Uterus (tissue), 4 donors: ENCODE measurements around the gene DBR1. TPM values are rescaled to one million over a fixed set of nuclear protein-coding genes. Genes with fewer than 3 reads are reported as not detected.

Experiments used
- DNase-seq, 2 donors: peaks; one replicate each; pipeline ENCODE4 v3.0.0-alpha.2; 2019 to 2020
- H3K27ac ChIP-seq, 2 donors: fragments of 200-600 bp; sonication (generic); 1 replicate in 1 of 2; 2 replicates in 1 of 2; pipeline ENCODE4 v1.5.1; 2016 to 2018
- H3K27me3 ChIP-seq, 2 donors: fragments of 200-600 bp; sonication (generic); one replicate each; pipeline ENCODE4 v1.5.1; 2018 to 2019; ENCODE audit warnings: control low read depth in 1 of 2
- H3K36me3 ChIP-seq, 2 donors: fragments of 200-600 bp; sonication (generic); one replicate each; pipeline ENCODE4 v1.5.1; 2019; ENCODE audit warnings: control low read depth in 1 of 2
- H3K4me1 ChIP-seq, 2 donors: fragments of 200-600 bp; sonication (generic); one replicate each; pipeline ENCODE4 v1.5.1; 2018 to 2019; ENCODE audit warnings: control low read depth in 1 of 2
- H3K4me3 ChIP-seq, 2 donors: fragments of 200-600 bp; sonication (generic); 1 replicate in 1 of 2; 2 replicates in 1 of 2; pipeline ENCODE4 v1.5.1; 2018 to 2019; ENCODE audit warnings: mild to moderate bottlenecking in 1 of 2
- H3K9me3 ChIP-seq, 2 donors: fragments of 200-600 bp; sonication (generic); one replicate each; pipeline ENCODE4 v1.5.1; 2019; ENCODE audit warnings: control low read depth in 1 of 2
- POLR2A ChIP-seq, 2 donors: fragments of 450-650 bp; IDR thresholded peaks; one replicate each; pipeline ENCODE4 v1.6.1; 2016; ENCODE audit warnings: antibody characterized with exemption in 2 of 2, mild to moderate bottlenecking in 1 of 2, moderate library complexity in 1 of 2
- intact Hi-C: fragments of 100-400 bp; cut with DNase I; formaldehyde crosslinking; loops from one replicate; pipeline ENCODE4 v1.15.1; 2023; ENCODE audit warnings: low total_unique reads
- total RNA-seq, 4 donors: library from RNA; depleted of rRNA in 3 of 4; stranded (reverse); fragments of >200 nt in 3 of 4; gene quantifications; one replicate each; pipeline versions ENCODE4 v1.1.0 to v1.2.4, GENCODE V29; 2014 to 2023
- TF ChIP-seq, protein P1 (sequence below), 4 experiments: fragments of 200-600 bp in 2 of 4; fragments of 450-650 bp in 2 of 4; sonication (generic) in 2 of 4; IDR thresholded peaks; one replicate each; pipeline ENCODE4 v1.5.1; 2016 to 2019; ENCODE audit warnings: antibody characterized with exemption in 4 of 4, mild to moderate bottlenecking in 2 of 4, moderate library complexity in 1 of 4
- donor health status: DM: yes; HTN: yes; CAD: no.

The DBR1 gene
- total RNA-seq, 4 donors from 2014 or later, result 12.4 to 41.8 (median 25.3) TPM

DNA sequence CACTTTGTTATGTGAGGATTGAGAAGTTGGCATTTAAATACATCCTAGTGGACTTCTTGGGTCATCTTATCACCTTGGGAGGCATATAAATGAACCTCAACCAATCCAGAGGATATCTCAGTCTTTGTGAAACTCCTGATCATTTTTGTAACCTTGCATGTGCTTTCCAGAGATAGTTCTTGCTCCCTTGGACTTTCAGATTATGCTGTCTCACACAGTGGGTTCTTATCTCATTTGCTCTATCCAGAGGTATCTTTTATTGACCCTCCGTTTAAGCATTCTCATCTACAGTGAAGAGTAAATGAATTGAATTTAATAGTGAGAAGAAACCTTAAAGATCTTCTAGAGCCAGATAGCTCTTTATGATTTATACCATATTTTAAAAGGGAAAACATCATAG, 22.8 kb upstream of the DBR1 start:
- H3K9me3 ChIP-seq, result no peaks in the 10 kb centered on the region
- H3K4me3 ChIP-seq, result no peak overlapping the region
- no peaks in the 10 kb centered on the region for H3K27me3 ChIP-seq
- H3K4me1 ChIP-seq, result no peaks in the 10 kb centered on the region
- DNase-seq, result no peak
- H3K27ac ChIP-seq, result no peak overlapping the region
- TF ChIP-seq, protein P1, sequence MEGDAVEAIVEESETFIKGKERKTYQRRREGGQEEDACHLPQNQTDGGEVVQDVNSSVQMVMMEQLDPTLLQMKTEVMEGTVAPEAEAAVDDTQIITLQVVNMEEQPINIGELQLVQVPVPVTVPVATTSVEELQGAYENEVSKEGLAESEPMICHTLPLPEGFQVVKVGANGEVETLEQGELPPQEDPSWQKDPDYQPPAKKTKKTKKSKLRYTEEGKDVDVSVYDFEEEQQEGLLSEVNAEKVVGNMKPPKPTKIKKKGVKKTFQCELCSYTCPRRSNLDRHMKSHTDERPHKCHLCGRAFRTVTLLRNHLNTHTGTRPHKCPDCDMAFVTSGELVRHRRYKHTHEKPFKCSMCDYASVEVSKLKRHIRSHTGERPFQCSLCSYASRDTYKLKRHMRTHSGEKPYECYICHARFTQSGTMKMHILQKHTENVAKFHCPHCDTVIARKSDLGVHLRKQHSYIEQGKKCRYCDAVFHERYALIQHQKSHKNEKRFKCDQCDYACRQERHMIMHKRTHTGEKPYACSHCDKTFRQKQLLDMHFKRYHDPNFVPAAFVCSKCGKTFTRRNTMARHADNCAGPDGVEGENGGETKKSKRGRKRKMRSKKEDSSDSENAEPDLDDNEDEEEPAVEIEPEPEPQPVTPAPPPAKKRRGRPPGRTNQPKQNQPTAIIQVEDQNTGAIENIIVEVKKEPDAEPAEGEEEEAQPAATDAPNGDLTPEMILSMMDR (IDR thresholded peaks at IDR 0.05), result no peak
- no peak for TF ChIP-seq POLR2A (IDR thresholded peaks at IDR 0.05)
- no peaks in the 10 kb centered on the region for H3K36me3 ChIP-seq
- intact Hi-C loops, result no loop called here

DNA sequence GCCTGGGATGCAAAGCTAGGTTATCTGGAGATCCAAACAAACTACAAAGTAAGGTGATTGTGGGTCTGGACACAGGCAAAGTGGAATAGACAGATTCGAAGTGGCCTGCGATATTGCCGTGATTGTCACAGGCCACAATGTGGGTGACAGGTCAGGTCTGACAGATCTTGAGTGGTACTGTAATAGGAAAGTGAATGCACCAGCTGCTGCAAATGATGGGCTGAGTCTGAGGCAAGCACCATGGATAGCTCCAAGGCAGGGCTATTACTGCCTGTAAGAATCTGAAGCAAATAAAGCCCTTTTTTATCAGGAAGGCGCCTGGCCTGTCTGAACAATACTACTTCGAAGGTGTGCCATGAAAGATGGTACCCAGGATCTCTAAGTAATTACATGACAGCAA, 22.3 kb upstream of the DBR1 start:
- Histone ChIP-seq H3K9me3 (no peaks in the 10 kb centered on the region), H3K27ac (no peak overlapping the region), H3K36me3 (no peaks in the 10 kb centered on the region), H3K4me3 (no peak overlapping the region), H3K4me1 (no peaks in the 10 kb centered on the region), H3K27me3 (no peaks in the 10 kb centered on the region)
- TF ChIP-seq POLR2A (IDR thresholded peaks at IDR 0.05), result no peak
- TF ChIP-seq, protein P1 (IDR thresholded peaks at IDR 0.05), result no peak
- DNase-seq, result no peak
- intact Hi-C loops, result no loop called here

DNA sequence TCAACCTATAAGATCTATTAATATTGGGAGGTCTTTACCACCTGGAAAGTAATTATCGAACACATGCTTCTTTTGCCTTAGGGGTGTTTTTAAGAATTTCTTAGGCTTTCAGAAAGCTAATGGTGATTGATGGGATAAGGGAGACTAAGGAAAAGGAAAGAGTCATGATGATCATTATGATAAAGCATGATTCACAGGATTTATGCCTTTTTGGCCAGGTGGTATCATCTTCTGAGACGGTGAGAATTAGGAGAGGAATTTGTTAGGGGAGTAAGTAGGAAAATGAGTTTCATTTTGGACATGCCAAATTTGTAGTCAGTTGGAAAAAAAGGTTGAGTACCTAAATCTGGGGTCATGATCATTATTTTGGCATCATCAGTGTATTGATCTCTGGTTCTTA, 21.3 kb upstream of the DBR1 start:
- H3K36me3 ChIP-seq, result no peaks in the 10 kb centered on the region
- H3K9me3 ChIP-seq, result no peaks in the 10 kb centered on the region
- no peak overlapping the region for H3K27ac ChIP-seq
- no peak overlapping the region for H3K4me3 ChIP-seq
- intact Hi-C loops, result no loop called here
- no peaks in the 10 kb centered on the region for H3K27me3 ChIP-seq
- DNase-seq, result no peak
- TF ChIP-seq POLR2A (IDR thresholded peaks at IDR 0.05), result no peak
- TF ChIP-seq, protein P1 (IDR thresholded peaks at IDR 0.05), result no peak
- H3K4me1 ChIP-seq, result no peaks in the 10 kb centered on the region

DNA sequence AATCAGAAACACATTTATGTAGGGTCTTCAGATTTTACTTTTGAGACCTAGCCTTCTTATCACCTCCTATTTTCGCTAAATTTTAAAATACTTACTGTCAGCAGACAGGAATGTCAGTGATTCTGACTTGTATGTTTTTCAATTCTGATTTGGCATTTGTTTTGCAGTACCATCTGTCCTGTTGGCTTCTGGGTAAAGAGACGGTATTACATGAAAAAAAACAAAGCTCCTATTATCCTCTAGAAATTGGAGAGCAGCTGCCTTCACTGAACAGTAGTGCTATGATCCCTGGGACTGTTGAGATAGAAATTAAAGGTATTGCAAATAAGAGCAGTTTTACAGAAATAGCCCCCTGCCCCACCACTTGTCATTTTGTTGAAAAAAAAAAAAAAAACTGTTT, 20.8 kb upstream of the DBR1 start:
- intact Hi-C loops, result no loop called here
- Histone ChIP-seq H3K27me3 (no peaks in the 10 kb centered on the region), H3K4me3 (no peak overlapping the region), H3K27ac (no peak overlapping the region), H3K4me1 (no peaks in the 10 kb centered on the region), H3K9me3 (no peaks in the 10 kb centered on the region), H3K36me3 (no peaks in the 10 kb centered on the region)
- TF ChIP-seq, protein P1 (IDR thresholded peaks at IDR 0.05), result no peak
- no peak for TF ChIP-seq POLR2A (IDR thresholded peaks at IDR 0.05)
- DNase-seq, result no peak

DNA sequence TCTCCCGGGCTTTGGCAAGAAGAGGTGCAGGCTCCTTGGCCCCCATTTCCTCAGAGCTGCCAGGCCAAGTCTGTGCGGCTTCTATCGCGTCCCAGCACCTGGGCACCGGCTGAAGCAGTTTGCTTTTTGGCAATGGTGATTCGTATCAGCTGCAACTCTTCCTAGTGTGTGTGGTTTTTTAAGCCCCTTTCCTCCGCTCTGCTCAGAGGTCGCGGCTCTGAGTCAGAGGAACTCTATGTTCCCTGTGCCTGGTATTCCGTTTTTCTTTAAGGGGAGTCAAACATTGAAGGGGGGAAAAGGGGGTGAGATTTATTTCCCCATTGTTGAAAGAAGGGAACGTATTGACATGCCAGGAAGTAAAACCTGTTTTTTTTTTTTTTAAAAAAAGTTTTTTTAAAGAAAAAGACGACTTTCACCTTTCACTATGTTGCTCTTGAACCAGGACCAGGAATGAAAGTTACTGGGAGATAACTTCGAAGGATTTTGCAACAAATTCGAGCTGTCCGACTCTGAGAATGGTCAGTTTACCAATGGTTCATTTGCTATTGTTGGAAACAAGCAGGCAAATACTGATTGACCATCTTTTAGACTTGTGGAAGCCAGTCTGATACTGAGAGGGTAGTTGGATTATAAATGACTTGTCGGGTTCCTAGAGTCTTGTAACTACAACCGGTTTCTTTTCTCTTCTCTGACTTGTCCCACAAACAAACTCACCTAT, 13.5 kb upstream of the DBR1 start:
- Histone ChIP-seq H3K9me3 (no peaks in the 10 kb centered on the region), H3K4me1 (peaks cover 0 to 4% of the 10 kb centered on the region in 2 donors), H3K27me3 (no peaks in the 10 kb centered on the region), H3K4me3 (peak overlapping the region; percentile 78 to 96), H3K27ac (peak overlapping the region; percentile 89 to 94), H3K36me3 (no peaks in the 10 kb centered on the region)
- no peak for TF ChIP-seq POLR2A (IDR thresholded peaks at IDR 0.05)
- TF ChIP-seq, protein P1 (IDR thresholded peaks at IDR 0.05), result no peak
- peak in 1 of 2 donors; percentile 31 for DNase-seq
- intact Hi-C loops, result no loop called here
